Adrenal gland (tissue), 12 donors: ENCODE measurements around the gene PRKCA. TPM values are rescaled to one million over a fixed set of nuclear protein-coding genes. Genes with fewer than 3 reads are reported as not detected.

Experiments used
- DNase-seq, 7 donors: peaks; one replicate each; pipeline ENCODE4 v3.0.0-alpha.2; 2019 to 2020
- H3K27ac ChIP-seq, 5 donors: fragments of 200-600 bp; sonication (generic) in 4 of 5; 1 replicate in 3 of 5; 2 replicates in 2 of 5; pipeline versions ENCODE4 v1.5.1 to v1.8.0; 2016 to 2020; ENCODE audit warnings: mild to moderate bottlenecking in 1 of 5
- H3K27me3 ChIP-seq: fragments of 200-600 bp; 2 replicates; pipeline ENCODE4 v1.8.0; 2021
- H3K36me3 ChIP-seq, 2 donors: fragments of 200-600 bp; replicated peaks in 1 of 2; 1 replicate in 1 of 2; 2 replicates in 1 of 2; pipeline versions ENCODE4 v1.5.1 to v1.8.0; 2018 to 2022
- H3K4me1 ChIP-seq, 2 donors: fragments of 200-600 bp; replicated peaks in 1 of 2; 1 replicate in 1 of 2; 2 replicates in 1 of 2; pipeline versions ENCODE4 v1.5.1 to v1.8.0; 2018 to 2021
- H3K4me3 ChIP-seq, 4 donors: fragments of 200-600 bp; sonication (generic) in 3 of 4; one replicate each; pipeline ENCODE4 v1.5.1; 2016 to 2018
- H3K9me3 ChIP-seq, 3 donors: fragments of 200-600 bp; sonication (generic) in 1 of 3; replicated peaks in 1 of 3; 1 replicate in 2 of 3; 2 replicates in 1 of 3; pipeline versions ENCODE4 v1.5.1 to v1.8.0; 2016 to 2021
- POLR2A ChIP-seq, 2 donors: fragments of 450-650 bp; IDR thresholded peaks; one replicate each; pipeline ENCODE4 v1.6.1; 2017; ENCODE audit warnings: antibody characterized with exemption in 2 of 2, mild to moderate bottlenecking in 2 of 2, moderate library complexity in 1 of 2
- WGBS, 4 donors: extraction: QIAGEN DNeasy Blood & Tissue Kit in 2 of 4; methylation state at CpG; one replicate each; pipeline versions ENCODE4 v1.1.5 to v1.1.7; 2013 to 2017; 5-methylcytosine and 5-hydroxymethylcytosine counted together
- intact Hi-C, 2 donors: fragments of 100-400 bp; cut with DNase I; formaldehyde crosslinking; loops; one replicate each; pipeline versions ENCODE4 v1.14.1 to v1.15.0; 2022 to 2023
- polyA plus RNA-seq, 3 donors: library from polyadenylated mRNA; stranded (reverse); fragments of 200-250 nt in 2 of 3; fragments of 350-450 nt in 1 of 3; fragmentation: Illumina TruSeq in 1 of 3; extraction: RNeasy Lipid Tissue Mini Kit (QIAGEN cat#74804) in 1 of 3; gene quantifications; one replicate each; pipeline ENCODE4 v1.2.3, GENCODE V29; 2013 to 2014
- total RNA-seq, 9 donors: library from RNA; depleted of rRNA in 4 of 9; stranded (reverse); fragments of >200 nt in 4 of 9; fragments of 120-200 nt in 1 of 9; fragmentation: NEBNext Ultra II Directional in 1 of 9; extraction: Animal tissue kit (Norgen Biotek cat#: 25700) in 1 of 9; gene quantifications; one replicate each; pipeline versions ENCODE4 v1.1.0 to v1.2.4, GENCODE V29; 2013 to 2023
- TF ChIP-seq, protein P1 (sequence below), 6 experiments: fragments of 450-650 bp in 4 of 6; fragments of 200-600 bp in 2 of 6; sonication (generic) in 1 of 6; IDR thresholded peaks; 1 replicate in 5 of 6; 2 replicates in 1 of 6; pipeline versions ENCODE4 v1.5.1 to v1.8.0; 2016 to 2021; ENCODE audit warnings: antibody characterized with exemption in 6 of 6, mild to moderate bottlenecking in 2 of 6, moderate library complexity in 1 of 6
- donor health status: healthy with polysubstance abuse.
- donor health status: Bipolar disorder and iron deficiency.
- donor health status: DM: yes; HTN: yes; CAD: no.
- donor health status: DM: no; HTN: no; CAD: no.
- donor health status: DM: no; HTN: no; CAD: no.
- donor health status: DM: yes; HTN: yes; CAD: no.

Gene PRKCA
- total and polyA plus RNA-seq, 12 donors = 15.1 to 202 (median 84.1) TPM

DNA sequence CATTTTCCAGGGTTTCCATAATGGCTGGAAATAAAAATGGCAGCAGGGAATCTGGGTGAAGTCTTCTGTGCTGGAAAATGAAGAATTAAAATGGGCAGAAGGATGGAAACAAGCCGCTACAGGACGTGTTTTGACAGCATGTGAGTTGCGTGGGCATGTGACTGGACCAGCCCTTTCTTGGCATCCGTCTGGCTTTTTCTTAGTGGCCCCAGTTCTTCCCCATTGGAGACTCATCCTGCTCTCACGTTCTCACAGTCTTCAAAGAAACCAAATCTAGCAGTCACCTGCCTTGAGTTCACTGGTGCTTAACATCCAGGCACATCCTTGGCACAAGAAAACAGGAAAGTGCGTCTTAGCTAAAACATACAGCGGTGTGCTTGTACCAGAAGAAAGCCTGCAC lies 352.4 kb downstream of the PRKCA start:
- H3K27me3 ChIP-seq = no peaks in the 10 kb centered on the region
- no peak for DNase-seq
- no peak for TF ChIP-seq POLR2A (IDR thresholded peaks at IDR 0.05)
- TF ChIP-seq, protein P1, sequence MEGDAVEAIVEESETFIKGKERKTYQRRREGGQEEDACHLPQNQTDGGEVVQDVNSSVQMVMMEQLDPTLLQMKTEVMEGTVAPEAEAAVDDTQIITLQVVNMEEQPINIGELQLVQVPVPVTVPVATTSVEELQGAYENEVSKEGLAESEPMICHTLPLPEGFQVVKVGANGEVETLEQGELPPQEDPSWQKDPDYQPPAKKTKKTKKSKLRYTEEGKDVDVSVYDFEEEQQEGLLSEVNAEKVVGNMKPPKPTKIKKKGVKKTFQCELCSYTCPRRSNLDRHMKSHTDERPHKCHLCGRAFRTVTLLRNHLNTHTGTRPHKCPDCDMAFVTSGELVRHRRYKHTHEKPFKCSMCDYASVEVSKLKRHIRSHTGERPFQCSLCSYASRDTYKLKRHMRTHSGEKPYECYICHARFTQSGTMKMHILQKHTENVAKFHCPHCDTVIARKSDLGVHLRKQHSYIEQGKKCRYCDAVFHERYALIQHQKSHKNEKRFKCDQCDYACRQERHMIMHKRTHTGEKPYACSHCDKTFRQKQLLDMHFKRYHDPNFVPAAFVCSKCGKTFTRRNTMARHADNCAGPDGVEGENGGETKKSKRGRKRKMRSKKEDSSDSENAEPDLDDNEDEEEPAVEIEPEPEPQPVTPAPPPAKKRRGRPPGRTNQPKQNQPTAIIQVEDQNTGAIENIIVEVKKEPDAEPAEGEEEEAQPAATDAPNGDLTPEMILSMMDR (IDR thresholded peaks at IDR 0.05) = no peak
- no peaks in the 10 kb centered on the region for H3K9me3 ChIP-seq
- WGBS, 4 donors = 87 to 98% (median 90%) methylated on average over 7 of the region's 7 CpGs
- H3K4me3 ChIP-seq = no peak overlapping the region
- H3K36me3 ChIP-seq = no peaks in the 10 kb centered on the region
- H3K27ac ChIP-seq = no peak overlapping the region
- H3K4me1 ChIP-seq = no peaks in the 10 kb centered on the region
- intact Hi-C loops = no loop called here

DNA sequence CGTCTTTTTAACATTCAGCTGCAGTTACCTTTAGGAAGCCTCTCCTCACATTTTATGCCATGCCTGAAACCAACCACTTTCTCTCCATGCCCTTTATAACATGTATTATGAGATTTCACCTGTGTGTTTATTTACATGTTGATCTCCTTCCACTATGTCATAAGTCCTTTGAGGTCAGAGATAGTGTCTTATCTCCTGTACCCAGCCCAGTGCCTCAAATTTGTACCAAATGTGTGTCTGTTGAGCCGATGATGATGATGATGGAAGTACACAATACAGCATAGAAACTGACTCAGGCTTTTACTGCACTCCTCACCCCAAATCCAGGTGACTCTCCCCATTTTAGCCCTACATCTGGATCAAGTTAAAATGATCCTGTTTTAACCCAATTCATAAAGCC lies 353.0 kb downstream of the PRKCA start:
- WGBS, 4 donors = 88 to 92% (median 90%) methylated on average over 2 of the region's 2 CpGs

GRCh38 chr17:66655861-66656260 lies 353.4 kb downstream of the PRKCA start:
- H3K27me3 ChIP-seq = no peaks in the 10 kb centered on the region
- DNase-seq = no peak
- no peaks in the 10 kb centered on the region for H3K4me1 ChIP-seq
- no peak overlapping the region for H3K4me3 ChIP-seq
- intact Hi-C loops = no loop called here
- 83 to 96% (median 89%) methylated on average over 4 of the region's 4 CpGs for WGBS, 4 donors
- TF ChIP-seq POLR2A (IDR thresholded peaks at IDR 0.05) = no peak
- TF ChIP-seq, protein P1 (IDR thresholded peaks at IDR 0.05) = no peak
- H3K9me3 ChIP-seq = no peaks in the 10 kb centered on the region
- no peaks in the 10 kb centered on the region for H3K36me3 ChIP-seq
- H3K27ac ChIP-seq = no peak overlapping the region

More for the DNA sequence above, 353.0 kb downstream of the PRKCA start:
- no peak overlapping the region for H3K4me3 ChIP-seq
- H3K27ac ChIP-seq = no peak overlapping the region
- H3K27me3 ChIP-seq = no peaks in the 10 kb centered on the region
- H3K36me3 ChIP-seq = no peaks in the 10 kb centered on the region
- H3K9me3 ChIP-seq = no peaks in the 10 kb centered on the region
- intact Hi-C loops = no loop called here
- no peaks in the 10 kb centered on the region for H3K4me1 ChIP-seq
- TF ChIP-seq POLR2A (IDR thresholded peaks at IDR 0.05) = no peak
- TF ChIP-seq, protein P1 (IDR thresholded peaks at IDR 0.05) = no peak
- DNase-seq = no peak

DNA sequence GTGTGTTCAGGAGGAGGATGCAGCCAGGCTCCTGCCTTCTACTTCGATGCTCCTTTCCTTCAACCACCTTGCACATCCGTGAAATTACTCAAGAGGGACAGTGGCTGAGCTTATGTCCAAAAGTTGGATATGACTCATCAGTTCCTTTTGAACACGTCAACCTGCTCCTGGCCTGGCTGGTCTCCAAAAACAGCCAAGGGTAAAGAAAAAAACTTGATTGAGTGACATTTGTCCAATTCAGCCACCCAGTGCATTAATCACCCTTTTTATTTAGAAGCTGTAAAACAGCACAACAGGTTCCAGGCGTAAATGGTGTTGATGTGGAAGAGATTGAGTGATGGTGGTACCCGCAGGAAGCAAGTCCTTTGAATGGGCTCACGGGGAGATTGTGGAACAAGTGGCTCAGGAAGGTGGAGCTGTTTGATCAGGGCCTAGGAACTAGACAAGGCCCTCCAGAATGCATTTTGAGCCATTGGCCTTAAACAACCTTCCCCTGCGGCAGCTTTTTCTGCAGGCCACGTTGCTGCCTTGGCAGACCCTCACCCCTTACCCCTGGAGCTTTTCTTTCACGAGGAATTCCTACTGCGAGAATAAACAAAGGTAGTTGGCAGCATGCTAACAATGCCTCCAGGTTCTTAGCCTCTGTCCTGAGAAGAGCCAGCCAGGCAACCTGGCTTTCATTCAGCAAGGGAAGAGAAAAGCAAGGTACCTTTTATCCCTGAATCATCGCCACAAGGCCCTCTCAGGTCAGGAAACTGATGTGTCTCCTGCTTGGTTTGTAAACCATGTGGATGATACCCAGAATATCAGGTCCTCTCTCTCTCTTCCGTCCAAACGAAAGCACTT lies 359.2 kb downstream of the PRKCA start:
- intact Hi-C loops = no loop called here
- no peak overlapping the region for H3K27ac ChIP-seq
- TF ChIP-seq, protein P1 (IDR thresholded peaks at IDR 0.05) = no peak
- TF ChIP-seq POLR2A (IDR thresholded peaks at IDR 0.05) = no peak

More for the DNA sequence above, 359.2 kb downstream of the PRKCA start:
- no peaks in the 10 kb centered on the region for H3K36me3 ChIP-seq
- no peak overlapping the region for H3K4me3 ChIP-seq
- no peaks in the 10 kb centered on the region for H3K27me3 ChIP-seq
- DNase-seq = peak in 6 of 7 donors; percentile 38 to 65 (median 42)
- no peaks in the 10 kb centered on the region for H3K4me1 ChIP-seq
- no peaks in the 10 kb centered on the region for H3K9me3 ChIP-seq
- WGBS, 4 donors = 75 to 78% (median 76%) methylated on average over 12 to 13 of the region's 13 CpGs
